Panc1 (cell line): ENCODE data around the gene NEURL1B. TPM values are rescaled to one million over a fixed set of nuclear protein-coding genes. Genes with fewer than 3 reads are reported as not detected.

Experiments
- ATAC-seq: fragments of 200-7000 bp; cut with Tn5 transposase; 2 replicates; pipeline ENCODE4 v1.9.1; 2020; ENCODE audit warnings: mild to moderate bottlenecking, moderate library complexity
- BruUV-seq: library from RNA; stranded (reverse); fragments of 400-500 nt; replicated peaks from 2 replicates; lab custom pipeline; 2021; lab: Mats Ljungman, UMichigan
- CTCF ChIA-PET: fragments of 300-600 bp; sonication (Branson Sonifier 250); formaldehyde crosslinking; loops from one replicate; lab custom pipeline; 2022; ENCODE audit warnings: antibody characterized with exemption; lab: Charles Lee
- POLR2A ChIA-PET: fragments of 300-600 bp; sonication (Branson Sonifier 250); formaldehyde crosslinking; loops from one replicate; lab custom pipeline; 2022; ENCODE audit warnings: antibody characterized with exemption; lab: Charles Lee
- DNase-seq: peaks from one replicate; pipeline ENCODE4 v3.0.0-alpha.2; 2010; ENCODE audit warnings: low read depth, low spot score
- H3K27ac ChIP-seq: 2 replicates; pipeline ENCODE4 v1.5.1; 2011; ENCODE audit warnings: mild to moderate bottlenecking, low read length, inconsistent platforms
- H3K27me3 ChIP-seq: fragments of 200-500 bp; sonication (Bioruptor generic); 2 replicates; pipeline ENCODE4 v1.6.0; 2014; ENCODE audit warnings: low read length, inconsistent platforms; ENCODE audit not compliant: control insufficient read depth, insufficient read depth
- H3K36me3 ChIP-seq: fragments of 200-500 bp; sonication (Bioruptor generic); 2 replicates; pipeline ENCODE4 v1.5.1; 2014; ENCODE audit warnings: inconsistent platforms, mild to moderate bottlenecking, low read length, moderate library complexity; ENCODE audit not compliant: control insufficient read depth, insufficient read depth
- H3K4me1 ChIP-seq: 2 replicates; pipeline ENCODE4 v1.5.1; 2011; ENCODE audit warnings: inconsistent platforms, mild to moderate bottlenecking, low read length, moderate library complexity; ENCODE audit not compliant: control insufficient read depth, insufficient read depth
- H3K4me3 ChIP-seq, 2 experiments: 2 replicates each; pipeline ENCODE4 v1.5.1; 2011 to 2012; ENCODE audit warnings: low read depth in 2 of 2, low read length in 2 of 2, mild to moderate bottlenecking in 2 of 2, inconsistent platforms in 1 of 2, moderate library complexity in 1 of 2
- H3K9me3 ChIP-seq: fragments of 200-500 bp; sonication (Bioruptor generic); 2 replicates; pipeline ENCODE4 v1.5.1; 2014; ENCODE audit warnings: low read depth, mild to moderate bottlenecking, inconsistent platforms, low read length, moderate library complexity; ENCODE audit not compliant: control insufficient read depth, insufficient read depth
- CTCF ChIP-seq: fragments of 450-650 bp; IDR thresholded peaks from 2 replicates; pipeline ENCODE4 v1.5.1; 2017; ENCODE audit warnings: mild to moderate bottlenecking
- POLR2AphosphoS5 ChIP-seq: IDR thresholded peaks from 2 replicates; pipeline ENCODE4 v1.6.1; 2012; ENCODE audit warnings: mild to moderate bottlenecking, low read depth, low read length, moderate library complexity
- SIN3A ChIP-seq: IDR thresholded peaks from 2 replicates; pipeline ENCODE4 v1.6.1; 2012; ENCODE audit warnings: low read depth, mild to moderate bottlenecking, low read length, moderate library complexity, borderline replicate concordance; ENCODE audit not compliant: insufficient read depth
- TCF7L2 ChIP-seq: IDR thresholded peaks from 2 replicates; pipeline ENCODE4 v1.6.1; 2011; ENCODE audit warnings: mild to moderate bottlenecking, low read depth, low read length, inconsistent platforms
- in situ Hi-C: cut with HindIII; loops from 2 replicates; pipeline ENCODE4 v1.10.0; 2016; ENCODE audit warnings: low sequenced_read_pairs, low pct_unique_long_range_greater_than_20kb
- intact Hi-C: fragments of 100-400 bp; cut with micrococcal nuclease; formaldehyde crosslinking; loops from one replicate; pipeline ENCODE4 v1.10.0; 2022; ENCODE audit not compliant: unreplicated experiment
- total RNA-seq: library from RNA; stranded (reverse); gene quantifications from one replicate; pipeline ENCODE4 v1.2.1, GENCODE V29; 2021; ENCODE audit not compliant: unreplicated experiment
- TF ChIP-seq, protein P1 (sequence below), 2 experiments: IDR thresholded peaks; 2 replicates each; pipeline ENCODE4 v1.6.1; 2011 to 2012; ENCODE audit warnings: low read depth in 2 of 2, control low read depth in 1 of 2, low read length in 1 of 2, mild to moderate bottlenecking in 1 of 2, moderate library complexity in 1 of 2; ENCODE audit not compliant: insufficient read depth in 1 of 2

NEURL1B gene
- total RNA-seq, 1 experiment from 2014 or later, result 5.3 TPM

DNA sequence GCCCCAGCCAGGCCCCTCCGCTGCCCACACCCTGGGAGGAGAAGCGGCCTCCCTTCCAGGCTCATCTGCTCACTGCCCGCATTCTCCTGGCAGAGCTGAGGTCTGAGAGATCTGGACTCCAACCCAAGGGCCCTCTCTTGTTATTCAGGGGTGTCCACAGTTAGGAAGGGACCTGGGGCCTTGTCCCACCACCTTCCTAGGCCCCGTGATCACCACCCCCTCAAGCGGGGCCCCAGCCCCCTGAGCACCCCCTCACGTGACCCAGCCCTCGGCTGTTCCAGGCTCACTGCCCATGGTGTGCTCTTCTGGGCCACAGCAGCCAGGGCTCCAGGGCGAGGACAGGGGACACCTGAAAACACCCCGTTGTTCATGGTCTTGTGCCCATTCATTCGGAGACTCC, 48.7 kb downstream of the NEURL1B start:
- in situ Hi-C loops (no loop called here), intact Hi-C loops (no loop called here)
- no peak for DNase-seq
- H3K27ac ChIP-seq, result no peak overlapping the region
- no peaks in the 10 kb centered on the region for H3K36me3 ChIP-seq
- no peaks in the 10 kb centered on the region for H3K4me1 ChIP-seq
- no TSS peak for BruUV-seq
- no peak overlapping the region for H3K4me3 ChIP-seq
- no peaks in the 10 kb centered on the region for H3K27me3 ChIP-seq
- ChIA-PET CTCF (interaction anchor here (0.6 kb wide), 1 partner anchor 22 kb away, joined by 7 read pairs; no protein-coding TSS in a partner anchor), POLR2A (no interaction called here)
- TF ChIP-seq, protein P1, sequence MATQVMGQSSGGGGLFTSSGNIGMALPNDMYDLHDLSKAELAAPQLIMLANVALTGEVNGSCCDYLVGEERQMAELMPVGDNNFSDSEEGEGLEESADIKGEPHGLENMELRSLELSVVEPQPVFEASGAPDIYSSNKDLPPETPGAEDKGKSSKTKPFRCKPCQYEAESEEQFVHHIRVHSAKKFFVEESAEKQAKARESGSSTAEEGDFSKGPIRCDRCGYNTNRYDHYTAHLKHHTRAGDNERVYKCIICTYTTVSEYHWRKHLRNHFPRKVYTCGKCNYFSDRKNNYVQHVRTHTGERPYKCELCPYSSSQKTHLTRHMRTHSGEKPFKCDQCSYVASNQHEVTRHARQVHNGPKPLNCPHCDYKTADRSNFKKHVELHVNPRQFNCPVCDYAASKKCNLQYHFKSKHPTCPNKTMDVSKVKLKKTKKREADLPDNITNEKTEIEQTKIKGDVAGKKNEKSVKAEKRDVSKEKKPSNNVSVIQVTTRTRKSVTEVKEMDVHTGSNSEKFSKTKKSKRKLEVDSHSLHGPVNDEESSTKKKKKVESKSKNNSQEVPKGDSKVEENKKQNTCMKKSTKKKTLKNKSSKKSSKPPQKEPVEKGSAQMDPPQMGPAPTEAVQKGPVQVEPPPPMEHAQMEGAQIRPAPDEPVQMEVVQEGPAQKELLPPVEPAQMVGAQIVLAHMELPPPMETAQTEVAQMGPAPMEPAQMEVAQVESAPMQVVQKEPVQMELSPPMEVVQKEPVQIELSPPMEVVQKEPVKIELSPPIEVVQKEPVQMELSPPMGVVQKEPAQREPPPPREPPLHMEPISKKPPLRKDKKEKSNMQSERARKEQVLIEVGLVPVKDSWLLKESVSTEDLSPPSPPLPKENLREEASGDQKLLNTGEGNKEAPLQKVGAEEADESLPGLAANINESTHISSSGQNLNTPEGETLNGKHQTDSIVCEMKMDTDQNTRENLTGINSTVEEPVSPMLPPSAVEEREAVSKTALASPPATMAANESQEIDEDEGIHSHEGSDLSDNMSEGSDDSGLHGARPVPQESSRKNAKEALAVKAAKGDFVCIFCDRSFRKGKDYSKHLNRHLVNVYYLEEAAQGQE (IDR thresholded peaks at IDR 0.05; ENCODE audit: insufficient read depth in 1 of 2, low read depth in 2 of 2, low read length in 1 of 2), result no peak
- TF ChIP-seq CTCF, result no peak
- TF ChIP-seq SIN3A, result no peak
- TF ChIP-seq POLR2AphosphoS5, result no peak
- no peak for TF ChIP-seq TCF7L2
- no peaks in the 10 kb centered on the region for H3K9me3 ChIP-seq
- ATAC-seq, result no peak

- intact Hi-C loops, result no loop called here
- DNase-seq (no peak), ATAC-seq (no peak)
- Histone ChIP-seq H3K4me1 (0 out of 2 replicates have a peak, but pooled peaks cover 2% of the 10 kb centered on the region), H3K36me3 (no peaks in the 10 kb centered on the region), H3K4me3 (no peak overlapping the region), H3K27me3 (no peaks in the 10 kb centered on the region), H3K9me3 (no peaks in the 10 kb centered on the region), H3K27ac (no peak overlapping the region)
- ChIA-PET POLR2A (no interaction called here), CTCF (interaction anchor here (0.6 kb wide), 1 partner anchor 23 kb away, joined by 7 read pairs; no protein-coding TSS in a partner anchor)
- in situ Hi-C loops, result no loop called here
- BruUV-seq, result no TSS peak
- no peak for TF ChIP-seq TCF7L2
- TF ChIP-seq, protein P1 (IDR thresholded peaks at IDR 0.05; ENCODE audit: insufficient read depth in 1 of 2, low read depth in 2 of 2, low read length in 1 of 2), result no peak
- TF ChIP-seq POLR2AphosphoS5, result no peak
- TF ChIP-seq CTCF, result no peak
- no peak for TF ChIP-seq SIN3A
Measured at GRCh38 chr5:172690258-172691075, 49.4 kb downstream of the NEURL1B start.
